HFF-Myc (cell line): ENCODE results near the gene FXN.

Experiments used
- DNase-seq: peaks from one replicate; pipeline ENCODE4 v3.0.0-alpha.2; 2011; ENCODE audit warnings: low read depth; ENCODE audit errors: extremely low read depth
- H3K4me3 ChIP-seq: replicated peaks from 2 replicates; pipeline ENCODE4 v1.5.1; 2011; ENCODE audit warnings: low read depth, mild to moderate bottlenecking, control low read depth, low read length
- TF ChIP-seq, protein P1 (sequence below): IDR thresholded peaks from 2 replicates; pipeline ENCODE4 v1.5.1; 2012; ENCODE audit warnings: mild to moderate bottlenecking, low read depth, low read length, control low read depth; ENCODE audit errors: missing control alignments

The FXN gene

GRCh38 chr9:68998812-68999211 lies 36.7 kb upstream of the FXN start:
- no peak overlapping the region for H3K4me3 ChIP-seq
- no peak for DNase-seq
- TF ChIP-seq, protein P1, sequence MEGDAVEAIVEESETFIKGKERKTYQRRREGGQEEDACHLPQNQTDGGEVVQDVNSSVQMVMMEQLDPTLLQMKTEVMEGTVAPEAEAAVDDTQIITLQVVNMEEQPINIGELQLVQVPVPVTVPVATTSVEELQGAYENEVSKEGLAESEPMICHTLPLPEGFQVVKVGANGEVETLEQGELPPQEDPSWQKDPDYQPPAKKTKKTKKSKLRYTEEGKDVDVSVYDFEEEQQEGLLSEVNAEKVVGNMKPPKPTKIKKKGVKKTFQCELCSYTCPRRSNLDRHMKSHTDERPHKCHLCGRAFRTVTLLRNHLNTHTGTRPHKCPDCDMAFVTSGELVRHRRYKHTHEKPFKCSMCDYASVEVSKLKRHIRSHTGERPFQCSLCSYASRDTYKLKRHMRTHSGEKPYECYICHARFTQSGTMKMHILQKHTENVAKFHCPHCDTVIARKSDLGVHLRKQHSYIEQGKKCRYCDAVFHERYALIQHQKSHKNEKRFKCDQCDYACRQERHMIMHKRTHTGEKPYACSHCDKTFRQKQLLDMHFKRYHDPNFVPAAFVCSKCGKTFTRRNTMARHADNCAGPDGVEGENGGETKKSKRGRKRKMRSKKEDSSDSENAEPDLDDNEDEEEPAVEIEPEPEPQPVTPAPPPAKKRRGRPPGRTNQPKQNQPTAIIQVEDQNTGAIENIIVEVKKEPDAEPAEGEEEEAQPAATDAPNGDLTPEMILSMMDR, result no peak

GRCh38 chr9:68999393-69000105 lies 36.0 kb upstream of the FXN start:
- no peak overlapping the region for H3K4me3 ChIP-seq
- DNase-seq, result peak; percentile 33
- TF ChIP-seq, protein P1, result peak; percentile 82

GRCh38 chr9:69001921-69002320 lies 33.6 kb upstream of the FXN start:
- DNase-seq, result no peak
- TF ChIP-seq, protein P1, result no peak
- no peak overlapping the region for H3K4me3 ChIP-seq

- no peak overlapping the region for H3K4me3 ChIP-seq
Observed at GRCh38 chr9:69003051-69003450, 32.5 kb upstream of the FXN start.

GRCh38 chr9:69004836-69005235 lies 30.7 kb upstream of the FXN start:
- TF ChIP-seq, protein P1, result no peak
- no peak for DNase-seq
- H3K4me3 ChIP-seq, result no peak overlapping the region

More at GRCh38 chr9:69003051-69003450, 32.5 kb upstream of the FXN start:
- TF ChIP-seq, protein P1, result no peak
- DNase-seq, result no peak

DNA sequence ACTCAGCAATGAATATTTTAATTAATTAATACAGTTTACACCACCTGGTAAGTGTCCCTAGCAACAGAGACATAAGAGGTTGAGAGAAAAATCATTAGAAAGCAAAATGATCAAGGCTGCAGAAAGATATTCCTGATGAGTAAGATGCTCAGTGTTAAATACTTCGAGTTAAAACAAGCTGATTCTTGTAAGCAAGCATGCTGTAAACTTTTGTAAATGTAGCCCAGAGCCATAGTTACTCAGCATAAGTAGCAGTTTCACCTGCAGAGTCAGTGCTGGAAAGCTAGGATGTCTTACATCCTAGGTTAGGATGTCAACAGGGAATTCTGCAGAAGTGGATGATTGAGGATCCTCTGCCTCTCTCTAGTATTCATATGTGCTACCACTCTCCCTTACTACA lies 25.8 kb upstream of the FXN start:
- TF ChIP-seq, protein P1, result no peak
- no peak overlapping the region for H3K4me3 ChIP-seq

More for the DNA sequence above, 25.8 kb upstream of the FXN start:
- no peak for DNase-seq
